Measurements from ENCODE around the gene CFAP90.

Gene CFAP90

GRCh38 chr5:7882926-7883325 is 32.0 kb upstream of the CFAP90 start:
- H3K27me3 ChIP-seq (ENCODE audit: low read depth, low read length) = no peaks in the 10 kb centered on the region
- no peak overlapping the region for H3K4me2 ChIP-seq (ENCODE audit: low read length)
- H3K27ac ChIP-seq (ENCODE audit: low read length) = no peak overlapping the region
- no peak for TF ChIP-seq CTCF (IDR thresholded peaks at IDR 0.05; ENCODE audit: low read depth, low read length)
- no peak for TF ChIP-seq EZH2phosphoT487 (IDR thresholded peaks at IDR 0.05; ENCODE audit: low read depth)
- H3K79me2 ChIP-seq (ENCODE audit: low read length) = peaks cover 28% of the 10 kb centered on the region
- H2AFZ ChIP-seq (ENCODE audit: low read depth, low read length) = no peak overlapping the region
- H3K4me1 ChIP-seq (ENCODE audit: low read length) = peaks cover 18% of the 10 kb centered on the region
- H3K9ac ChIP-seq (ENCODE audit: low read length) = no peak overlapping the region
- no peaks in the 10 kb centered on the region for H3K9me3 ChIP-seq (ENCODE audit: insufficient read depth, low read length)
- peaks cover 55% of the 10 kb centered on the region for H3K36me3 ChIP-seq (replicated peaks; ENCODE audit: low read depth, low read length)
- H3K4me3 ChIP-seq (ENCODE audit: low read length) = no peak overlapping the region
- peaks cover 39% of the 10 kb centered on the region for H4K20me1 ChIP-seq (ENCODE audit: insufficient read depth, low read length)

GRCh38 chr5:7881816-7882215 is 30.9 kb upstream of the CFAP90 start:
- no peak overlapping the region for H3K27ac ChIP-seq (ENCODE audit: low read length)

GRCh38 chr5:7881091-7881490 is 30.2 kb upstream of the CFAP90 start:
- Histone ChIP-seq H3K9ac (ENCODE audit: low read length) (no peak overlapping the region), H3K4me2 (ENCODE audit: low read length) (no peak overlapping the region), H3K79me2 (ENCODE audit: low read length) (peaks cover 36% of the 10 kb centered on the region), H3K9me3 (ENCODE audit: insufficient read depth, low read length) (no peaks in the 10 kb centered on the region), H3K4me3 (ENCODE audit: low read length) (no peak overlapping the region), H3K27me3 (ENCODE audit: low read depth, low read length) (no peaks in the 10 kb centered on the region), H3K27ac (ENCODE audit: low read length) (no peak overlapping the region), H4K20me1 (ENCODE audit: insufficient read depth, low read length) (peaks cover 55% of the 10 kb centered on the region), H2AFZ (ENCODE audit: low read depth, low read length) (no peak overlapping the region), H3K36me3 (replicated peaks; ENCODE audit: low read depth, low read length) (peaks cover 60% of the 10 kb centered on the region), H3K4me1 (ENCODE audit: low read length) (peaks cover 37% of the 10 kb centered on the region)
- TF ChIP-seq EZH2phosphoT487 (IDR thresholded peaks at IDR 0.05; ENCODE audit: low read depth) = no peak
- TF ChIP-seq CTCF (IDR thresholded peaks at IDR 0.05; ENCODE audit: low read depth, low read length) = no peak

More at GRCh38 chr5:7881816-7882215, 30.9 kb upstream of the CFAP90 start:
- Histone ChIP-seq H3K36me3 (replicated peaks; ENCODE audit: low read depth, low read length) (peaks cover 57% of the 10 kb centered on the region), H3K9me3 (ENCODE audit: insufficient read depth, low read length) (no peaks in the 10 kb centered on the region), H3K4me3 (ENCODE audit: low read length) (no peak overlapping the region), H3K4me2 (ENCODE audit: low read length) (no peak overlapping the region), H4K20me1 (ENCODE audit: insufficient read depth, low read length) (peaks cover 49% of the 10 kb centered on the region), H3K9ac (ENCODE audit: low read length) (no peak overlapping the region), H2AFZ (ENCODE audit: low read depth, low read length) (no peak overlapping the region), H3K79me2 (ENCODE audit: low read length) (peaks cover 32% of the 10 kb centered on the region), H3K27me3 (ENCODE audit: low read depth, low read length) (no peaks in the 10 kb centered on the region), H3K4me1 (ENCODE audit: low read length) (peaks cover 29% of the 10 kb centered on the region)
- TF ChIP-seq CTCF (IDR thresholded peaks at IDR 0.05; ENCODE audit: low read depth, low read length) = no peak
- no peak for TF ChIP-seq EZH2phosphoT487 (IDR thresholded peaks at IDR 0.05; ENCODE audit: low read depth)

- Histone ChIP-seq H4K20me1 (ENCODE audit: insufficient read depth, low read length) (peaks cover 64% of the 10 kb centered on the region), H3K27me3 (ENCODE audit: low read depth, low read length) (no peaks in the 10 kb centered on the region), H3K4me2 (ENCODE audit: low read length) (peak overlapping the region; percentile 81), H3K4me1 (ENCODE audit: low read length) (peaks cover 45% of the 10 kb centered on the region), H2AFZ (ENCODE audit: low read depth, low read length) (no peak overlapping the region), H3K79me2 (ENCODE audit: low read length) (peaks cover 57% of the 10 kb centered on the region), H3K9ac (ENCODE audit: low read length) (0 out of 2 replicates have a peak overlapping the region, but pooled peaks have one; percentile 13), H3K36me3 (replicated peaks; ENCODE audit: low read depth, low read length) (peaks cover 75% of the 10 kb centered on the region), H3K9me3 (ENCODE audit: insufficient read depth, low read length) (no peaks in the 10 kb centered on the region), H3K4me3 (ENCODE audit: low read length) (peak overlapping the region; percentile 56), H3K27ac (ENCODE audit: low read length) (peak overlapping the region; percentile 77)
- TF ChIP-seq EZH2phosphoT487 (IDR thresholded peaks at IDR 0.05; ENCODE audit: low read depth) = no peak
- TF ChIP-seq CTCF (IDR thresholded peaks at IDR 0.05; ENCODE audit: low read depth, low read length) = no peak
These were observed 27.5 kb upstream of the CFAP90 start for GRCh38 chr5:7878381-7878873.

Measured in OCI-LY3 (cell line).